Prostate gland (tissue), 2 donors: ENCODE data around the gene MFN2. TPM values are rescaled to one million over a fixed set of nuclear protein-coding genes. Genes with fewer than 3 reads are reported as not detected.

ENCODE experiments used
- DNase-seq: peaks from one replicate; pipeline ENCODE4 v3.0.0-alpha.2; 2019; ENCODE audit warnings: low spot score
- H3K27ac ChIP-seq, 2 donors: fragments of 200-600 bp; sonication (generic); 2 replicates each; pipeline ENCODE4 v1.5.1; 2017 to 2019
- H3K27me3 ChIP-seq: fragments of 200-600 bp; sonication (generic); replicated peaks from 2 replicates; pipeline ENCODE4 v1.5.1; 2019; ENCODE audit not compliant: insufficient read depth
- H3K36me3 ChIP-seq, 2 donors: fragments of 200-600 bp; sonication (generic); 1 replicate in 1 of 2; 2 replicates in 1 of 2; pipeline versions ENCODE4 v1.5.1 to v1.8.1; 2017 to 2019
- H3K4me1 ChIP-seq: fragments of 200-600 bp; sonication (generic); replicated peaks from 2 replicates; pipeline ENCODE4 v1.5.1; 2019
- H3K4me3 ChIP-seq, 2 donors: fragments of 200-600 bp; sonication (generic); 2 replicates each; pipeline ENCODE4 v1.5.1; 2017 to 2019
- H3K9me3 ChIP-seq: fragments of 200-600 bp; sonication (generic); 2 replicates; pipeline ENCODE4 v1.5.1; 2017
- POLR2A ChIP-seq: fragments of 450-650 bp; IDR thresholded peaks from one replicate; pipeline ENCODE4 v1.6.1; 2016; ENCODE audit warnings: antibody characterized with exemption, mild to moderate bottlenecking
- POLR2AphosphoS5 ChIP-seq: sonication (generic); formaldehyde crosslinking; IDR thresholded peaks from one replicate; pipeline ENCODE4 v1.6.1; 2017; ENCODE audit warnings: antibody characterized with exemption
- WGBS: methylation state at CpG from one replicate; pipeline ENCODE4 v1.1.5; 2018; 5-methylcytosine and 5-hydroxymethylcytosine counted together
- intact Hi-C: fragments of 100-400 bp; cut with DNase I; formaldehyde crosslinking; loops from one replicate; pipeline ENCODE4 v1.14.2; 2022
- total RNA-seq, 2 donors: library from RNA; depleted of rRNA; stranded (reverse); fragments of >200 nt; gene quantifications; one replicate each; pipeline ENCODE4 v1.1.0, GENCODE V29; 2016
- TF ChIP-seq, protein P1 (sequence below), 4 experiments: fragments of 200-600 bp in 2 of 4; fragments of 450-650 bp in 2 of 4; sonication (generic) in 2 of 4; IDR thresholded peaks; 1 replicate in 3 of 4; 2 replicates in 1 of 4; pipeline ENCODE4 v1.5.1; 2016 to 2019; ENCODE audit warnings: antibody characterized with exemption in 4 of 4, mild to moderate bottlenecking in 2 of 4, moderate library complexity in 2 of 4

The MFN2 gene
- total RNA-seq, 2 donors from 2014 or later = 55.0 to 92.4 TPM

DNA sequence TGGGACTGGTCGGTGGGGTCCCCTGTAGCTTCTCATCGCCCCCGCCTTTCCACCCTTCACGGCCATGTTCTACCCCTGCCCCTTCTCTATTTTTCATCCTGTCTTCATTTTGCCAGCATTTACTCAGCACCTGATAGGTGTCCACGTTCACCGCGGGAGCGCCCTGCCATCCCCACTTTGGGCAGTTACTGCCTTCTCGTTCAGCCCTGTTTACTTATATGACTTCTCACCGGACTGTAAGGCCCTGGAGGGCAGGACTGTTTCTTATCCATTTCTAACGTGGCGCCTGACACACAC is 380 bp downstream of the MFN2 start:
- Histone ChIP-seq H3K4me3 (peak overlapping the region; percentile 53 to 79), H3K4me1 (peaks cover 13% of the 10 kb centered on the region), H3K27ac (peak overlapping the region; percentile 89 to 91), H3K9me3 (no peaks in the 10 kb centered on the region), H3K27me3 (no peaks in the 10 kb centered on the region), H3K36me3 (no peaks in the 10 kb centered on the region)
- no peak for DNase-seq
- intact Hi-C loops = no loop called here
- under 1% methylated on average over 12 of the region's 12 CpGs for WGBS
- TF ChIP-seq, protein P1, sequence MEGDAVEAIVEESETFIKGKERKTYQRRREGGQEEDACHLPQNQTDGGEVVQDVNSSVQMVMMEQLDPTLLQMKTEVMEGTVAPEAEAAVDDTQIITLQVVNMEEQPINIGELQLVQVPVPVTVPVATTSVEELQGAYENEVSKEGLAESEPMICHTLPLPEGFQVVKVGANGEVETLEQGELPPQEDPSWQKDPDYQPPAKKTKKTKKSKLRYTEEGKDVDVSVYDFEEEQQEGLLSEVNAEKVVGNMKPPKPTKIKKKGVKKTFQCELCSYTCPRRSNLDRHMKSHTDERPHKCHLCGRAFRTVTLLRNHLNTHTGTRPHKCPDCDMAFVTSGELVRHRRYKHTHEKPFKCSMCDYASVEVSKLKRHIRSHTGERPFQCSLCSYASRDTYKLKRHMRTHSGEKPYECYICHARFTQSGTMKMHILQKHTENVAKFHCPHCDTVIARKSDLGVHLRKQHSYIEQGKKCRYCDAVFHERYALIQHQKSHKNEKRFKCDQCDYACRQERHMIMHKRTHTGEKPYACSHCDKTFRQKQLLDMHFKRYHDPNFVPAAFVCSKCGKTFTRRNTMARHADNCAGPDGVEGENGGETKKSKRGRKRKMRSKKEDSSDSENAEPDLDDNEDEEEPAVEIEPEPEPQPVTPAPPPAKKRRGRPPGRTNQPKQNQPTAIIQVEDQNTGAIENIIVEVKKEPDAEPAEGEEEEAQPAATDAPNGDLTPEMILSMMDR (IDR thresholded peaks at IDR 0.05) = no peak
- TF ChIP-seq POLR2AphosphoS5 = no peak
- no peak for TF ChIP-seq POLR2A

DNA sequence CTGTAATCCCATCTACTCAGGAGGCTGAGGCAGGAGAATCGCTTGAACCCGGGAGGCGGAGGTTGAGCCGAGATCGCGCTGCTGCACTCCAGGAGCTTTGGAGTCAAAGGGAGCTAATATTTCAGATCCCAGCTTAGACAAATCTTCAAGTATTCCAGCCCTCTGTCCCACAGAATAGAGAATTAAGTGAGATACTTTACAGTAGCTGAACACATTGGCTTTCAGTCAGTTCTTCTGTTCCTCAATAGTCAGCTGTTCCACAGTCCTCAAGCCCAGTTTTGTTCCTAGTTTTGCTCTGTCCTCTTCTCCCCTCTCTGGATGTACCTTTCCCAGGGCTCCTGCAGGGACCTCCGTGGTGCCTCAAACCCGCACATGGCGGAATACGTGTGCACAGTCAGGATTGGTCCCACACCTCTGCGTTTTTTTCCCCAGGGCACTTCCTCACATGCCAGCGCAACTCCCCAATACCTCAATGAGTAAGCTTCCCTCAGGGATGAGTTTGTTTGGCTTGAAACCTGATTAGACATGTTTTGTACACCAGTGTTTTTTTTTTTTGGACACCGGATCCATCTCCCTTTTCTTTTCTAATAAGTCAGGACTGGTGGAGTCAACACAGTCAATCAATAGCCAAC is 1.2 kb downstream of the MFN2 start:
- no peaks in the 10 kb centered on the region for H3K36me3 ChIP-seq
- DNase-seq = no peak
- H3K9me3 ChIP-seq = no peaks in the 10 kb centered on the region
- H3K27me3 ChIP-seq = no peaks in the 10 kb centered on the region
- 67% methylated on average over 13 of the region's 13 CpGs for WGBS
- H3K4me1 ChIP-seq = peaks cover 13% of the 10 kb centered on the region
- no peak for TF ChIP-seq POLR2A
- TF ChIP-seq, protein P1 (IDR thresholded peaks at IDR 0.05) = no peak
- H3K27ac ChIP-seq = peak overlapping the region in 1 of 2 donors; percentile 91
- no peak overlapping the region for H3K4me3 ChIP-seq
- intact Hi-C loops = no loop called here

DNA sequence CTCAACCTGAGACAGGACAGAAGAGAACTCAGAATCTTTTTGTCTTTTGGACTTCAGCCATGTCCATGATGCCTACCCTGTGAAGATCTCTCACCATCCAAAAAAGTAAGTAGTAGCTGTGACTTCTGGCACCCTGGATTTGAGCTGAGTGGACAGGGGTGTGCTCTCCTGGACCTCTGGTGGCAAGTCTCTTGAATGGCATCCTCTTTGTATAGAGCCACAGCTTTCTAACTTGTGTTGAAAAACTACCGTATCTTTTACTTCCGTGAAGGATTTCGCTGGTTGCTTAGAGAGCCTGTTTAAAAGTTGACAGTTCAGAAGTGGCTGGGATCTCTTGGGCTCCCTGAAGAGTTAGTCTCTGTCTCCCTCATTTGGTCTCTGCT is 1.8 kb downstream of the MFN2 start:
- Histone ChIP-seq H3K9me3 (no peaks in the 10 kb centered on the region), H3K27ac (no peak overlapping the region), H3K4me1 (peaks cover 13% of the 10 kb centered on the region), H3K4me3 (no peak overlapping the region), H3K27me3 (no peaks in the 10 kb centered on the region), H3K36me3 (no peaks in the 10 kb centered on the region)
- no peak for DNase-seq
- 47% methylated on average over 3 of the region's 3 CpGs for WGBS
- TF ChIP-seq POLR2AphosphoS5 (no peak), POLR2A (no peak)
- TF ChIP-seq, protein P1 (IDR thresholded peaks at IDR 0.05) = peak in 1 of 4 experiments; percentile 38
- intact Hi-C loops = no loop called here

DNA sequence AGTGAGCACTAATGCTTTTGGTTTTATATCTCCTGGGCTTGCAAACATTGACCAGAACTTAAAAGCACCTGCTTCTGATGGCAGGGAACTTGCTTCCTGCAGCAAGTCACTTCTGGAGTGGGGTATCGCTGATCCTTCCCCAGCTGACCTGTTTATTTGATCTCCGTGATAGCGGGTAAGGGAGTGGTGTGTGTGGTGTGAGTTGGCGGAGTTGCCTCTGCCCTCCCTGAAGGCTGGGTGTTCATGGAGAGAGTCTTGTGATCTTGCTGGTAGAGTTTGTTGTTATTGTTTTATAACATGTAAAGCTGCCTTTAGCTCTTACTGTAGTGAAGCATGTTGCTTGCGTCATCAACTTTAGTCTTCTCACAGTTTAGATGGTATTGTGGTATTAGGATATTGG is 3.9 kb downstream of the MFN2 start:
- WGBS = 76% methylated on average over 5 of the region's 5 CpGs
- TF ChIP-seq, protein P1 (IDR thresholded peaks at IDR 0.05) = no peak
- no peak for TF ChIP-seq POLR2AphosphoS5
- no peak for TF ChIP-seq POLR2A
- H3K27me3 ChIP-seq = no peaks in the 10 kb centered on the region
- H3K4me1 ChIP-seq = peaks cover 13% of the 10 kb centered on the region
- H3K9me3 ChIP-seq = no peaks in the 10 kb centered on the region
- no peak for DNase-seq
- intact Hi-C loops = no loop called here
- H3K4me3 ChIP-seq = no peak overlapping the region
- H3K27ac ChIP-seq = no peak overlapping the region
- H3K36me3 ChIP-seq = no peaks in the 10 kb centered on the region

DNA sequence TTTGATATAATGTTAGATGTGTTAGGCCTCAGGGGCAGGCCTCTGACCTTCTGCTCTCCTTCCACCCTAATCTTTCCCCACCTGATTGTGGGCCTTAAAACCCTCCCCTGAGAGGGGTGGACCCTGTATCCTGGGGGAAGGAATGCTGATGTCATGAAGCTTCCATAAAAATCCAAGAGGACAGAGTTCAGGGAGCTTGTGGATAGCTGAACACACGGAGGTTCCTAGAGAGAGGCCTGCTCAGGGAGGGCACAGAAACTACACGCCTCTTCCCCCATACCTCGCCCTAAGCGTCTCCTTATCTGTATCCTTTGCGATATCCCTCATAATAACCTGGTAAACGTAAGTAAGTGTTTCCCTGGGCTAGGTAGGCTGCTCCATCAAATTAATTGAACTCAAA is 4.3 kb downstream of the MFN2 start:
- intact Hi-C loops = no loop called here
- Histone ChIP-seq H3K36me3 (no peaks in the 10 kb centered on the region), H3K9me3 (no peaks in the 10 kb centered on the region), H3K27ac (no peak overlapping the region), H3K4me1 (peaks cover 8% of the 10 kb centered on the region), H3K27me3 (no peaks in the 10 kb centered on the region), H3K4me3 (no peak overlapping the region)
- WGBS = 84% methylated on average over 6 of the region's 6 CpGs
- DNase-seq = no peak
- no peak for TF ChIP-seq POLR2AphosphoS5
- TF ChIP-seq, protein P1 (IDR thresholded peaks at IDR 0.05) = no peak
- TF ChIP-seq POLR2A = no peak
